GM18861 (cell line): Measurements from ENCODE around the gene TBC1D22A.

ENCODE experiments used
- ATAC-seq: cut with Tn5 transposase; IDR thresholded peaks from one replicate; pipeline ENCODE4 v1.9.1; 2021; ENCODE audit not compliant: unreplicated experiment

Gene TBC1D22A

DNA sequence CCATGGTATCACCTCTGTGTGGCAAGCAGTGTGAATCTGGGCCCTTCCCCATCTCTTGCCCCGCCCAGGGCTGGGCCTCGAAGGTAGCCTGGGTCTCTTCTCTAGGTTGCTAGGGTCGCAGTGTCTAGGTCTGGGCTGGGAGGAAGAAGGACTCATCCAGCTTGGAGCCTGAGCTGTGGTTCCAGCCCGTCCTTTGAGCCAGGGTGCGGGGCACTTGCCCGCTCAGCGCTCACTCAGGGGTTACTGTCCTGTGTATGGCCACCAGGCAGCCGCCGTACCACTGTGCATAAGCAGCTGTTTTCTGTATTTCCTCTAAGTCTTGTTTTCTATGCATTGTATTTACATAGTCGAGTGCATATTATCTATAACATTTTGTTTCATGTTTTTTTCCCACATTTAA, 160.9 kb downstream of the TBC1D22A start:
- ATAC-seq: no peak

DNA sequence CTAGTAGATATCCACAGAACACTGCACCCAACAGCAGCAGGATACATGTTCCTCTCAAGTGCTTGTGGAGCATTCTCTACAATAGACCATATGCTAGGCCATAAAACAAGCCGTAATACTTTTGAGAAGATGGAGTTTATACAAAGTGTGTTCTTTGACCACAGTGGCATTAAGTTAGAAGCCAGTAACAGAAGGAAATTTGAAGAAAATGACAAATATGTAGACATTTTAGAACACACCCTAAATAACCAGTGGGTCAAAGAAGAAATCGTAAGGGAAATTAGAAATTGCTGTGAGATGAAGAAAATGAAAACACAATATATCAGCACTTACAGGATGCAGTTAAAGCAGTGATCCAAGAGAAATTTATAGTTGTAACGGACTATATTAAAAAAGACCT, 163.4 kb downstream of the TBC1D22A start:
- ATAC-seq: no peak

GRCh38 chr22:46929046-46929709, 166.7 kb downstream of the TBC1D22A start:
- ATAC-seq: no peak

- no peak for ATAC-seq
Observed at GRCh38 chr22:46929710-46930204, 167.3 kb downstream of the TBC1D22A start.

DNA sequence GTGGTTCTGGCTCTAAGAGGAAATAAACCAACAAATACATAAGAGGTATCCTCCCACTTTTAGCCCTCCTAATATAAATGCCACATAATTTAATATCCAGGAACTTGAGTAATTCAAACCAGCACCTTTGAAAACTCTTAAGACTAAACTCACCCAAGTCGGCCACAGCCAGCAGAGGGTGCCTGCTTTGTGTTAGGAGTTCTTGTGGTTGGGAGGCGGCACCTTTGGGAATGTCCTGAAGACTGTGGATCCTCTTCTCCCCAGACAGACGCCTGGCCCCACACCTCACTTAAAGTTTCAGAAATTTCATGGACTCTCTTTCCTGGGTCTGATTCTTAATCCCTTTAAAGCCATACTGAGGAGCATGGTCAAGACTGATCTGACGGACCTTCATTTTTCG, 169.0 kb downstream of the TBC1D22A start:
- no peak for ATAC-seq

GRCh38 chr22:46931881-46932280, 169.4 kb downstream of the TBC1D22A start:
- ATAC-seq: no peak

DNA sequence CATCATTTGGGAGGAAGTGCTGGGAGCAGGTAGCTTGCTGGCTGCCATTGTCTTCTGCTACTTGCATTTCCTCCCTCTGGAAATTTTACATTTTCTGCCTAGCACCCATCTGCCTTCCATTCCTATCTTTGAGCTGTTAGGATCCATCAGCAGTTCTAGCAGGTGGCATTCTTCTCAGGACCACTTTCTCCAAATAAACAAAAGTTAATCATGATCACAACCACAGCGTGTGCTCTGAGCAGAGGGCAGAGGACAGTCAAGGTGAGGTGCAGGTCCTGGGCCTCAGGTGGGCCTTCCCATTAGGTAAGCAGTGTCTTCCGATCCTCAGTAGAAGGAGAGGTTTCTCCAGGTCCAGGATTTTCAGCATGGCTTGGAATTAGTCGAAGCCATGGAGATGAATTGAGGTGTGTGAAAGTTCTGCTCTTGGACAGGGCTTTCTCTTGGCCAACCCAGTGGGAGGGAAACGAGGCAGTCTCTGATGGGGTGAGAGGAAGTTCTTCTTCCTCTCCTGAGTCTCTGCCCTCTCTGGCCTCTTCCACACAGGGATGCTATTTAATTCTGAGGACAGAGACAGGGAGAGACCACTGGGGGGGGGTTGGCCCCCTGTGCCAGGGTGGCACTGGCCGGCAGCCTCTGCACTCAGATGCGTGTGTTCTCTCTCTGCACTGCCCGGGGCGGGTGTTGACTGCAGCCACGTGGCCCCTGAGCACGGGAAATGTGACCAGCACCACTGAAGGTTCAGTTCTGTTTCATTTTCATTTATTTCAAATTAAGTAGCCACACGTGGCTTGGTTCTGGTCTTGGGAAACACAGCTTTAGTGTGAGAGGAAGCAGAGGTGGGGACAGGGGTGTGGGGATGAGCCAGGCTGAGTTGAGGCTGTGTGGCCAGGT, 170.8 kb downstream of the TBC1D22A start:
- no peak for ATAC-seq

DNA sequence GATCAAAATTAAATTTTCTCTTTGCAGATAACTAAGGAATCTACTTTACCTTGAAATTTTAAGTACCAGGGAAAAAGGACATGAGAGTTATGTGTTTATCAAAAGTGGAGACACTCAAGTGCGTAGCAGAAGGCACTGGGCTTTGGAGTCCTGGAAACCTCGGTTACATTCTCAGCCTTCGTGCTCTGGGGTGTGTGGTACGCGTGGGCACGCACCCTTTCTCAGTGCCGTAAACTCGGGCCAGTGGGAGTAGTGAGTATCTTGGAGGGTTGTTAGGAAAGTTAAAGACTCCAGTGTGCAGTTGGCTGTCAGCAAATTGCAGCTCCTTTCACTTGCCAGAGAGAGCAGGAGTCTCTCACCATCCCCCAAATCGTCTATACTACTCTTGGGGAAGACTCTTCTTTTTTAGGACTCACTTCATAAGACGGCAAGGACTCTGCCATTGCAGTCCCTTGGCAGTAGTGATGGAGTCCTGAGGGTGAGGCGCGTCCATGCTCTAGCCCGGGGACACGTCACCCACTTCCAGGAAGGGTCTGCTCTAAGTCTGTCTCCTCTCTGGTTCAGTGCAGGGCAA, 171.8 kb downstream of the TBC1D22A start:
- no peak for ATAC-seq

- no peak for ATAC-seq
Observed at GRCh38 chr22:46934746-46935491, 172.5 kb downstream of the TBC1D22A start.

DNA sequence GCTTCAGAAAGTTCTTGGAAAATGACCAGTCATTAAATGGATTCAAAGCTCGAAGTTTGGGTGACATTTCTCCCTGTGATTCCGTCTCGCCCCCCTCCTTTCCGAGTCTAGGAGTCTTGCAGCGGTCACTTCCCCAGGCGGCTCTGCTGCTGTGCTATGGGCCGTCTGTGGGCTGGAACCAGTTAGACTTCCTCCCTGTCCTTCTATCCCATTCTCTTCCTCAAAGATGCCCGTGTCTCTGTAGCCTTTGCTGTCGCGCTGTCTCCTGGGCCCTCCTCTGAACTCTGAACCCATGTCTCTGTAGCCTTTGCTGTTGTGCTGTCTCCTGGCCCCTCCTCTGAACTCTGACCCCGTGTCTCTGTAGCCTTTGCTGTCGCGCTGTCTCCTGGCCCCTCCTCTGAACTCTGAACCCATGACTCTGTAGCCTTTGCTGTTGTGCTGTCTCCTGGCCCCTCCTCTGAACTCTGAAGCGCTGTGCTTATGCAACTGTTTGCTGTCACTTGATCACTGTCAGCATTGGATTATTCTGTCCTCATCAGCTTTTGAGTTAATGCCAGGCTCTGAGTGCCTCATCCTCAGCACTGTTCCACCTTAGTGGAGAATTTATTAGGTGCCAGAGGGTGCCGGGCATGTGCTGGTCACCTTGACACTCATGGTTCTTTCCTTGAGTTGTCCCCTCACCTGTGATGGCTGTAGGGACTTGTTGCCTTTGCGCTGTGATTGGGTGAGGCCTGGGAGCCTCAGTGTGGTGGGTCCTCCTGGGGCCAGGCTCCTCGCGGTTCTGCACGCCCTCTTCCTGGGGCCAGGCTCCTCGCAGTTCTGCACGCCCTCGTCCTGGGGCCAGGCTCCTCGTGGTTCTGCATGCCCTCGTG, 173.3 kb downstream of the TBC1D22A start:
- ATAC-seq: no peak

GRCh38 chr22:46936378-46936903, 174.0 kb downstream of the TBC1D22A start:
- ATAC-seq: no peak

GRCh38 chr22:46937185-46937584, 174.7 kb downstream of the TBC1D22A start:
- no peak for ATAC-seq

DNA sequence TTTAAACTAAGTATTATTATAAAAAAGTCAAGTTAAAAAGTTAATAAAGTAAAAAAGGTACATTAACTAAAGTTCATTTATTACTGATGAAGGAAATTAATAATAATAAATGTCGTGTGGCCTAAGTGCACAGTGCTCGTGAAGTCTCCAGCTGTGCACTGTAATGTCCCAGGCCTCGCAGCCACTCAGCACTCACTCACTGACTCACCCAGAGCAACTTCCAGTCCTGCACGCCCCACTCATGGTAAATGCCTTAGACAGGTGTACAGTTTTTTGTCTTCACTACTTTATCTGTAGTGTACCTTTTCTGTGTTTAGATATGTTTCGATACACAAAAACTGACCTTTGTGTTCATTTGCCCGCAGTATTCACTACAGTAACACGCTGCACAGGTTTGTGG, 175.5 kb downstream of the TBC1D22A start:
- ATAC-seq: no peak

DNA sequence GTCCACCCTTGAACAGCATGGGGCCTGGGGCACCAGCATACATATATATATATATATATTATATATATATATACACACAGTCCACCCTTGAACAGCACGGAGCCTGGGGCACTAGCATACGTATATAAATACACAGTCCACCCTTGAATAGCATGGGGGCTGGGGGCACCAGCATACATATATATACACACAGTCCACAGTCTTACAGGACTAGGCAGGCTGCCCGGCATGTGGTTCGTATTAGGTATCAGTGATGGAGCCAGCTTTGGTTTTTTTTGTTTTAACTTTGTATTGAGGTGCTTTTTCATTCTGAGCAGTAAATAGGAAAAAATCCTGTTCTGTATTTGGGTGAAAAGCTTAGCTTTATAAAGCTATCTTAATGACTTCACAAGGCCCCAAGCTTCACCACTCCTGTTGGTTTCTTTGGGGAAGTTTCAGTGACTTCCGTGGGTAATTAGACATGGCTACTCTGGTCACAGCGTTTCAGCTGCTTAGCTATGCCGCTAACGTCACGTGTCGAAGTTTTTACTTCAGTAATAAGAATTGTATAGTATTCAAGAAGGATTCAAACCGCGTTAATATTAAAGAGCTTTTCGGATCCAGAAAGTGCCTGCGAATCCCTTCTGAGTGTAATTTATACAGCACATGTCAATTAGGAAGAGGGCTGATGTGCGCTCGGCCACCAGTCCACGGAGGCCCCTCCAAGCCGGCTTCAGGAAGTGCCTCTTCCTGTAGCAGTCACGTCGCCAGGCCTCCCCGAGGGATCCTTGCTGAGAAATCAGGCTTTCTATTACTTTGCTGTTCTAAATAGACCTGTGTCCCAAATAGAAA, 179.7 kb downstream of the TBC1D22A start:
- ATAC-seq: no peak

DNA sequence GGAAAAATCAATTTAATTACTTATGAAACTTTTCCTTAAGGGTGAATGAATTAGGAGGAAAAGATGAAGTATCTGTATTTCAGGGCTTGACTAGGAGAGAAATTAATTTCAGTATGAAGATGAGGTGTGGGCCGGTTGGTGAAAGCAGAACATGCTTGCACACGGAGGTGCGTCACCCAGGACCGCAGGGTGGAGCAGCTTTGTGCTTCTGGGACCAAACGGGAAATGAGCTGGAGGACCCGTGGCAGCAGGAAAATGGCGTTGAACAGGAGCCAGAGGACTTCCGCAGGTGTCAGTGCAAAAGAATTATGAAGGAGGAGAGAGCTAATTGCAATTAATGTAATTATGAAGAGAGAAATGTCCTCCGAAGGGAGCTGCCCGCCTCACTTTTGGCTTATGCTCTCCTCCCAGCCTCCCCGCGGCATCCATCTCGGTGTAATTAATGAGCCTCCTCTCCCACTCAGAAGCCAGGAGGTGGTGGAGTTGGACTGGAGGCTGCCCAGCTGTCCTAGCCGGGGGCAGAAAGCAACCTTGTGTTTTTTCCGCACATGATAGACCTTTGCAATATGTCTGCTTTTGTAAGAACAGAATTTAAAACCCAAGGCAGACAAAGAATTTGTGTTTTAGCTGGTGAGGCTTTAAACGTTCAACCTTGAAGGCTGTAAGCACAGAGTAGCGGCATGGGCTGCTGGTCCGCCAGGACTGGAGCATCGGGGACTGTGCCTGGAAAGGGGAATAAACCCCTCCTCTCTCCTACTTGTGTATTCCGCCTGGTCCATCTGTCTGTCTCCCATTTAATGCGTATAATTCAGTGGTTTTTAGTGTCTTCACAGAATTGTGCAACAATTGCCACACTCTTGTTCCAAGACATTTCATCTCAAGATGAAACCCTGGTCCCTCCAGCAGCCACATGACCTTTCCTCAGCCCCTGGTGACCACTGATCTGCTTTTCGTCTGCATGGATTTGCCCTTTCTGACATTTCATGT, 180.6 kb downstream of the TBC1D22A start:
- no peak for ATAC-seq

GRCh38 chr22:46945481-46945880, 183.0 kb downstream of the TBC1D22A start:
- no peak for ATAC-seq

- ATAC-seq: no peak
Observed at GRCh38 chr22:46946383-46946962, 184.0 kb downstream of the TBC1D22A start.
